Right renal pelvis (tissue), 4 donors: ENCODE data around the gene TMEM127. TPM values are rescaled to one million over a fixed set of nuclear protein-coding genes. Genes with fewer than 3 reads are reported as not detected.
"Not testable (repeated sequence)": the region's sequence is repeated elsewhere in the genome, so short reads cannot be mapped to it uniquely, and the experiment has no call there.

Experiments
- DNase-seq, 4 donors: peaks; one replicate each; pipeline ENCODE4 v3.0.0-alpha.2; 2013; ENCODE audit warnings: low read depth in 4 of 4, low spot score in 3 of 4, missing footprints in 1 of 4
- polyA plus RNA-seq, 4 donors: library from polyadenylated mRNA; unstranded; fragments of 120-200 nt; gene quantifications; one replicate each; pipeline ENCODE4 v1.2.1, GENCODE V29; 2013; ENCODE audit not compliant: insufficient read length in 4 of 4

The TMEM127 gene
- polyA plus RNA-seq, 4 donors: 47.6 to 49.1 (median 48.5) TPM

DNA sequence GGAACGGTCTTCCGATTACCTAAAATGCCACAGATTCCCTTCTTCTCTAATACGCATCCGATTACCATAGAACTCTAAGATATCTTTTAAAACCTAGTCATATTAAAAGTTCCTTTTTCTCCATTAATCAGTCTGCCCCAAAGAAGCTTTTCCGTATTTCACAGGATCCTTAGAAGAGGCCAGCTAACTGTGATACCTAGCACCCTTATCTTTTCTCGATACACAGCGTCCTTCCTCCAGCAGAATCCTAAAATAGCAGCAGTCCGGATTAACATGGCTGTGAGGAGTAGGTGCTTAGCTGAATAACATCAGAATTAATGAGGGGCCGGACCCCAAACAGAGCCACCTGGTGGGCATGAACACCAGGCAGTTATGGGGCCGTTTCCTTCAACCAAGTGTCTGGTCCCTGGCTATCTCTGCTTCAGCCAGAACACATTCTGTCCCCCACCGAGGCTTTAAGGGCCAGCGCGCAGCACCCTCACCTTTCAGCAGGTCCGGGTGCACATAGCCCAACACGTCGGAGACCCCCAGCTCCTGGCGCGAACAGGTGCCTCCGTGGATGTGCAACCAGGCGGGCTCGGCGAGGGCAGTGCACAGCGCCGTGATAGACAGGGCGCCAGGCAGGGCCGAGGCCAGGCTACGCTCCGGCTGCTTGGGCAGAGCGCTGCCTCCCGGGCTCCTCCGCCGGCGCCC, 995 bp downstream of the TMEM127 start:
- peak in 1 of 4 donors; percentile 18 for DNase-seq

- no peak for DNase-seq
Observed at GRCh38 chr2:96264086-96264485, 1.7 kb downstream of the TMEM127 start.

DNA sequence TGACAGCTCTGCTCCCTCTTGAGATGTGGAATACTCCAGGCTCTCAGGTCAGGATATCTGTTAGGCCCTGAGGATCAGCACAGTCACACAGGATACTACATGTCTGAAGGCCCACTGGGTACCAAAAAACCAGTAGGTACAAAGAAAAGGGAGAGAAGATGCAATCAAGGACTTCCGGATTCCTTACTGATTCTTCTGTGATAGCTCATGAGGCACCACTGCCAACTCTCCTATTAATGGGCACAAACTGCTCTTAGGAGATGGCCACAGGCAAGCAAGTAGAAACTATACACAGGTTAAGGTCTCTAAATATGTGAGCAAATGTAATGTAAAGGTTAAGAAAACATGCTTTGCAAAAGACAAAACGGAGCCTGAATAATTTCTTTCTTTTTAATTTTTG, 3.5 kb downstream of the TMEM127 start:
- DNase-seq: no peak

DNA sequence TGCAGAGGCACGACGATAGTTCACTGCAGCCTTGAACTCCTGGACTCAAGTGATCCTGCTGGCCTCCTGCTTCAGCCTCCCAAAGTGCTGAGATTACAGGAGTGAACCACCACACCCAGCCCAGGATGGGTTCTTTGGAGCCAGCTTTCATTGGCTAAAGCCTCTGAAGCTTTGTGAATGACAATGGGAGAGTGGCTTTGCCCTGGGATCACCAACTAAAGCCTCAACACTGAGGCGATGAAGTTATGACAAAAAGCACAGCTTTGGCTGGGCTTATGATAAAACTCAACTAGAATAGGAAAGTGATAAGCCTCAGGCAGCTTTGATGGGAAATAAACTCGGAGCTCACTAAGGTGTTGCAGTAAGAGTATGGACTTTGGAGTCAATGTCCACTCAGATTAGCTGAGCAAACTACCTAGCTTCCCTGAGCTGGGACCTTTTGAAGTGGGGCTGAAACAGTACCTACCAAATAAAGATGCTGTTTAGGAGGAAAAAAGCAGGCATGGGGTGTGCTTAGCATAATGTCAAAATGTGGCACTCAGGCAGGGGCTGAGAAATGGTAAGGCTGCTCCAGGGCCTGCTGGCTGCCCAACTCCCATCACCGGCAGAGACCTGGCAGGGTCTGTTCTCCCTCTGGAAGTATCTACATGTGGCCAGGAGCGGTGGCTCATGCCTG, 4.3 kb downstream of the TMEM127 start:
- no peak for DNase-seq

DNA sequence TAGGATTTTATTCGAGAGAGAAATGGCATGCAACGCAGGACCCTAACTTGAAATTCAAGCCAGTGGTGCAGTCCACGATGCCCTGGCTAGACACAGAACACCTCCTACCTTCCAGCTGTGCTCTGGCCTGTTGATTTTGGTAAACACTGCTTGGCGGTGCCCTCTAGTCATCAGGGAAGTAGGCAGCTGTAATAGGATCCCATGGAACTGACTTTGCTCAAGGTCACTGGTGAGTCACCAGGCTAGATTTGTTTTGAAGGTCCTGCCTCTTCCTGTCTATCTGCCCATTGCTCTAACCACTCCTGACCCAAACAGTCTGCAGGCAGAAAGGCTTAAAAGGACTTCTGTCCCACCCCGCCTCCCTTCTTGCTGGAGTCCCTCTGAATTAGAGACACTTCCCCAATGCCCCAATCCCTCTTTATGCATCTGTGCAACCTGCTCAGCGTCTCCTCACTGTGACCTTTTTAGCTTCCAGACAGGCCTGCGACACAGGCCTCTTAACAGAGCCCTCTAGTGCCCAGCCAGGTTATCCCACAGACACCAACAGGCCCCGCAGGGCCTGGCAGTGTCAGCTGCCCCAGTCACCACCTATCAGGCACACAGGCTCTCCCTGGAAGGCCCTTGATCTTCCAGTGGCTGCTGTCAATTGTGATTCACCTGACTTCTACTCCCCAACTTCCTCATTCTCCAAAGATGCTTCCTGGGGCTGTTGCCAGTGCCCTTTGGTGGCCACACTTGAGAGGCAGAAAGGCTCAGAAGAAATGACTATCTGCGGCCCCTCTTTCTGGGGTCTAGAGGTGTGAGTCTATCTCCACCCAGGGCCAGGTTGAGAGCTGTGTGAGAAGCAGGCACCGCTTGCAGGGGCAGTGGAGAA, 5.2 kb downstream of the TMEM127 start:
- DNase-seq: peak in 1 of 4 donors; percentile 15

- no peak for DNase-seq
Observed at GRCh38 chr2:96259497-96259921, 6.3 kb downstream of the TMEM127 start.

DNA sequence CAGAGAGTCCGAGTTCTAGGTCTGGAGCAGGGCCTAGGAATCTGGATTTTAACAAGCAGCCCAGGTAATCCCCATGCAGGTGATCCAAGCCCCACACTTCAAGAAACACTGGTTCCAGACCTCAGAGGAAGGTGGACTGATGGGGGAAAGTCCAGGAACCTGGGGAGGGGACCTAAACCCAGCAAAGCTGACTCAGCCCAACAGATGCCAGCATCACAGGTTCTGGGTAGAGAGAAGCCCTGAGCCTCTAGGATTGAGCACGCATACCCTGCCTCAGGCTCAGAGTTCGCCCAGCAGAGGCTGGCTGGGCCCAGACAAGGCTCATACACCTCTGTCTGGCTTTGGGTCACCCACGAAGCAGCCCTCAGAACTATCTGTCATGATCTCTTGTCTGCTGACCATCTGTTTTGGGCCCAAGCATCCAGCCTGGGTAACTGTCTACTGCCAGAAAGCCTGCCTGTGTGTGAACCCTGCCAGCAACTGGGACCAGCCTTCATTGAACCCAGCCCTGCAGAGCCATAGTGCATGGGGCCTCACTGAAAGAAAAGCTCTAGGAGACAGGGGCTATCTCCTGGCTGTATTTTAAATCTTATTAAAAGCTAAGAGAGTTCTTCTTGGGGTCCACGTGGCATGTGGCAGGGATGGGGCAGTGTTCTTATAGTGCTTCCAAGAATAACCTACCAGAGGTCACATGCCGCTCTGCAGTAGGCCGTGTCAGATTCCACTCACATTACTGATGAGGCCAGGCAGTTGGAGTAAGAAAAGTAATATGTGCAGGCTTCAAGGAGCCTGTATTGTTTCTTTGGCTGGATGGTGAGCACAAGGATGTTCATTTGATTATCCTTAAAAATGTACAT, 7.4 kb downstream of the TMEM127 start:
- no peak for DNase-seq

- DNase-seq: not testable (repeated sequence)
Observed at GRCh38 chr2:96257744-96258143, 8.1 kb downstream of the TMEM127 start.

DNA sequence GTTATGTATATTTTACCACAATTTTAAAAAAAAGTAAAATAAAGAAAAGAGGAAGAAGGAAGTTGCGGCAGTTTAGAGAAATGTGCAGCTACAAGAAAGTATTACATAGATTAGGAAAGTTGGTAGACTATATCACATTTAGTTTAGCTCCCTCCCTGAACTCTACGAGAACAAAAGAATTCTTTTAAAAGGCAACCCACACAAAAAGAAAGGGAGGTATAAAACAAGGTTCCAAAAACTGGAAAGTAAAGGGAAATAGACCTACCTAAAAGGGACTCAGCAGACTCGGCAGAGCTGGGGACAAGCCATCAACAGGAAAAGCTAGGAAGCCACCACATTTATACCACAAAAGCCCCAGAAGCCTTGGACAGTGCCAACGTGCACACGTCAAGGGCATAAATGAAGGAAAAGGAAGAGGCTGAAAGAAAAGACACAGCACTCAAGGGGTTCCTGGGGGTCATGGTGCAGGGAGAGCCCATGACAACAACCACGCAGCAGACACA, 9.1 kb downstream of the TMEM127 start:
- no peak for DNase-seq

GRCh38 chr2:96254571-96254970, 11.2 kb downstream of the TMEM127 start:
- no peak for DNase-seq

- DNase-seq: no peak
Observed at GRCh38 chr2:96253006-96253405, 12.8 kb downstream of the TMEM127 start.

DNA sequence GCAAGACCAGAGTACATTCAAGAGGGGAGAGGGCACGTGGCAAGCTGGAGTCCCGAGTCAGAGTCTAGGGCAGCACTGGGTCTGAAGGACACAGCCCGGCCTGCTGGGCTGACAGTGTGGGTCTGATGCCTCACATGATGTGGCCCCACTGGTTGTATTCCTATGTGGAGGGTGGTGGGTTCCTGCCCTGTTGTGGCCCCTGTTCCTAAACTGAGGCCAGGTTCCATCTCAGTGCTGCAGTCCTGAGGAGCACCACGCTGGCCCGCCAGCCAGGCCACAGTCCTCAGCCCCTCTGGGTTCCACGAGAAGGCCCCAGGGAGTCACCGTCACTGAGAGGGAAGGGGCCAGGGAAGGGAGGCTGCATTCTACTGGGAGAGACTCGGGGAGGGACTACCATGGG, 13.3 kb downstream of the TMEM127 start:
- DNase-seq: no peak

- DNase-seq: peak in 2 of 4 donors; percentile 18 to 70
Observed at GRCh38 chr2:96251721-96252292, 14.0 kb downstream of the TMEM127 start.

DNA sequence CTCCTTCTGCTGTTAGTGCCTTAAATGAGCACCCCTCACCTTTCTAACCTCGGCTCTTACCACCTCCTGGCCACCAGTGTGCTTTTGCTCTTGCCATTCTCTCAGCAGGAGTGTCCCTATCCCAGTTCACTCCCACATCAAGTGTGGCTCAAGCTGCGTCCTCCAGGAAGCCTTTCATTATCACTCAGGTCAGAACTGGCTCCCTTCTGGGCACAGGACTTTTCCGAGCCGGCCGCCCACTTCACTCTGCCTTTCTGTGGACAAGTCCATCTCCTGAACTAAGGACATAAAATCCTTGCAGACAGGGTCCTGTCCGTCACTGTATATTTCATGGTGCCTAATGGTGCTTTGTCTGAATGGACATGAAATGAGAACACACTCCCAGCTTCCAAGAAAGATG, 15.6 kb downstream of the TMEM127 start:
- no peak for DNase-seq

GRCh38 chr2:96249654-96250053, 16.1 kb downstream of the TMEM127 start:
- DNase-seq: no peak

- DNase-seq: no peak
Observed at GRCh38 chr2:96248624-96249023, 17.2 kb downstream of the TMEM127 start.

DNA sequence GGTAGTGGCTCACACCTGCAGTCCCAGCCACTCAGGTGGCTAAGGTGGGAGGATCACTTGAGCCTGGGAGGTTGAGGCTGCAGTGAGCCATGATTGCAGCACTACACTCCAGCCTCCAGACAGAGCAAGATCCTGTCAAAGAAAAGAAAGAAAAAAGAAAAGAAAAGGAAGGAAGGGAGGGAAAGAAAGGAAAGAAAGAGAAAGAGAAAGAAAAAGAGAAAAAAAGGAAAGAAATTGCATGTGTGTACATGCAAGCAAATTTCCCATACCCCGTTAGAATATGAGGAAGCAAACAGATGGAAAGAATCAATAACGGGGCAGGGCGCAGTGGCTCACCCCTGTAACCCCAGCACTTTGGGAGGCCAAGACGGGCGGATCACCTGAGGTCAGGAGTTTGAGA, 17.9 kb downstream of the TMEM127 start:
- DNase-seq: no peak

GRCh38 chr2:96247009-96247408, 18.8 kb downstream of the TMEM127 start:
- no peak for DNase-seq

- DNase-seq: no peak
Observed at GRCh38 chr2:96245609-96246390, 20.0 kb downstream of the TMEM127 start.
